DOHH2 (cell line): Measurements from ENCODE around the gene ANKRD33B.

Experiments used
- H3F3A ChIP-seq: fragments of 200-600 bp; sonication (generic), shearing (Covaris generic); 2 replicates; pipeline ENCODE4 v1.6.0; 2016; ENCODE audit warnings: antibody characterized with exemption, mild to moderate bottlenecking; ENCODE audit not compliant: control insufficient read depth, insufficient read depth
- H3K27ac ChIP-seq: fragments of 200-600 bp; sonication (generic); 2 replicates; pipeline ENCODE4 v1.5.1; 2014; ENCODE audit warnings: low read depth, mild to moderate bottlenecking, low read length, moderate library complexity
- H3K27me3 ChIP-seq: fragments of 200-600 bp; sonication (generic); 2 replicates; pipeline ENCODE4 v1.6.1; 2014; ENCODE audit warnings: mild to moderate bottlenecking, low read length, mixed read lengths; ENCODE audit not compliant: control insufficient read depth
- H3K36me3 ChIP-seq: fragments of 200-600 bp; sonication (generic); 2 replicates; pipeline ENCODE4 v1.6.1; 2014; ENCODE audit warnings: mild to moderate bottlenecking, low read length, moderate library complexity, mixed read lengths; ENCODE audit not compliant: control insufficient read depth
- H3K4me1 ChIP-seq: fragments of 200-600 bp; sonication (generic); 2 replicates; pipeline ENCODE4 v1.6.1; 2014; ENCODE audit warnings: mild to moderate bottlenecking, low read length, mixed read lengths; ENCODE audit not compliant: control insufficient read depth
- H3K4me2 ChIP-seq: fragments of 200-600 bp; sonication (generic); 2 replicates; pipeline ENCODE4 v1.6.0; 2014; ENCODE audit warnings: mild to moderate bottlenecking, low read length, moderate library complexity
- H3K4me3 ChIP-seq: fragments of 200-600 bp; sonication (generic); 2 replicates; pipeline ENCODE4 v1.5.1; 2014; ENCODE audit warnings: mild to moderate bottlenecking, low read length, mixed read lengths
- H3K79me2 ChIP-seq: fragments of 200-600 bp; sonication (generic); 2 replicates; pipeline ENCODE4 v1.6.1; 2014; ENCODE audit warnings: mild to moderate bottlenecking, low read length, mixed read lengths; ENCODE audit not compliant: control insufficient read depth
- H3K9me2 ChIP-seq: fragments of 200-600 bp; sonication (generic); replicated peaks from 2 replicates; pipeline ENCODE4 v1.6.1; 2014; ENCODE audit warnings: mild to moderate bottlenecking, low read length, mixed read lengths; ENCODE audit not compliant: control insufficient read depth
- H3K9me3 ChIP-seq: fragments of 200-600 bp; sonication (generic); 2 replicates; pipeline ENCODE4 v1.6.1; 2014; ENCODE audit warnings: antibody characterized with exemption, low read length, mixed read lengths; ENCODE audit not compliant: control insufficient read depth, insufficient read depth
- H4K20me1 ChIP-seq: fragments of 200-600 bp; sonication (generic); 2 replicates; pipeline ENCODE4 v1.6.0; 2014; ENCODE audit warnings: low read depth, mild to moderate bottlenecking, antibody characterized with exemption, low read length, moderate library complexity; ENCODE audit not compliant: control insufficient read depth, insufficient read depth
- EZH2phosphoT487 ChIP-seq: fragments of 200-600 bp; sonication (generic); IDR thresholded peaks from 2 replicates; pipeline ENCODE4 v1.6.1; 2017; ENCODE audit warnings: borderline replicate concordance, mild to moderate bottlenecking, antibody characterized with exemption, low read length, moderate library complexity, mixed read lengths
- TF ChIP-seq, protein P1 (sequence below): fragments of 200-600 bp; sonication (generic); IDR thresholded peaks from one replicate; pipeline ENCODE4 v1.5.1; 2014; ENCODE audit warnings: antibody characterized with exemption, mild to moderate bottlenecking, low read depth, low read length; ENCODE audit not compliant: poor library complexity, severe bottlenecking

Gene ANKRD33B

DNA sequence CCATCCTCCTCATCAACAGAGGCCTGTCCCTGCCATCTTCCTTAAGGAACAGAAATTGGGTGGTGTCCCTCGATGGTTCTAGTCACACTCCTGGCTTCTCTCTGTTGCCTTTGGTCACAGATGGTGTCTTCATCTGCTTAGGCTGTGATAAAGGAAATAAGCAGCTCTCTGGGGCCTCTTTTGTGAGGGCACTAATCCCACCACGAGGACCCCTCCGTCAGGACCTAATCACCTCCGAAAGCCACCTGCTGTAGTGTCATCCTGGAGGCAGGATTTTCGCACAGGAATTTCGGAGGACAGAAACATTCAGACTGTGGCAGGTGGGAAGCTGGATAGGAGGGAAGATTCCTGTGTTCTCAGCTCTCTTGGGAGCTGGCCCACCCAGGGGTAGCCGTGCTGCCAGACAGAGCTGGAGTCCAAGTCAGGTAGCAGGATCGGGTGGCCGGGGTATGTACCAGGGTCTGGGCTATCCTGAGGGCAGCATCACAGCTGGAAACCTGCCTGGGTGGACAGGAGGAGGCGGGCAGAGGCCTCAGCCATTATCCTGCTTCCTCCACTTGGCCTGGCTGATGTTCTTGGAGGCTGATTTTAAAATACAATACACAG lies 59.5 kb downstream of the ANKRD33B start:
- H3K79me2 ChIP-seq: no peaks in the 10 kb centered on the region
- TF ChIP-seq, protein P1, sequence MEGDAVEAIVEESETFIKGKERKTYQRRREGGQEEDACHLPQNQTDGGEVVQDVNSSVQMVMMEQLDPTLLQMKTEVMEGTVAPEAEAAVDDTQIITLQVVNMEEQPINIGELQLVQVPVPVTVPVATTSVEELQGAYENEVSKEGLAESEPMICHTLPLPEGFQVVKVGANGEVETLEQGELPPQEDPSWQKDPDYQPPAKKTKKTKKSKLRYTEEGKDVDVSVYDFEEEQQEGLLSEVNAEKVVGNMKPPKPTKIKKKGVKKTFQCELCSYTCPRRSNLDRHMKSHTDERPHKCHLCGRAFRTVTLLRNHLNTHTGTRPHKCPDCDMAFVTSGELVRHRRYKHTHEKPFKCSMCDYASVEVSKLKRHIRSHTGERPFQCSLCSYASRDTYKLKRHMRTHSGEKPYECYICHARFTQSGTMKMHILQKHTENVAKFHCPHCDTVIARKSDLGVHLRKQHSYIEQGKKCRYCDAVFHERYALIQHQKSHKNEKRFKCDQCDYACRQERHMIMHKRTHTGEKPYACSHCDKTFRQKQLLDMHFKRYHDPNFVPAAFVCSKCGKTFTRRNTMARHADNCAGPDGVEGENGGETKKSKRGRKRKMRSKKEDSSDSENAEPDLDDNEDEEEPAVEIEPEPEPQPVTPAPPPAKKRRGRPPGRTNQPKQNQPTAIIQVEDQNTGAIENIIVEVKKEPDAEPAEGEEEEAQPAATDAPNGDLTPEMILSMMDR: no peak
- TF ChIP-seq EZH2phosphoT487: no peak

DNA sequence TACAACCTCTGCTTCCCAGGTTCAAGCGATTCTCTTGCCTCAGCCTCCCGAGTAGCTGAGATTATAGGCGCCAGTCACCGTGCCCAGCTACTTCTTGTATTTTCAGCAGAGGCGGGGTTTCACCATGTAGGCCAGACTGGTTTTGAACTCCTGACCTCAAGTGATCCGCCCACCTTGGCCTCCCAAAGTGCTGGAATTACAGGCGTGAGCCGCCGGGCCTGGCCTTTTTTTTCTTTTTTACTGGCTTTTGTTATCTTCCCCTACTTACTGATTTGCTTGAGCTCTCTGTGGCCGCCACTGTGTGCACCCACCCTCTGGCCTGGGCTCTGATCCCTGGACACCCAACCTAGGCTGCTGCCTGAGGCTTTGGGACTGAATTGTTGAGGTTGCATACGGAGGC lies 60.3 kb downstream of the ANKRD33B start:
- peaks cover 35% of the 10 kb centered on the region for H3K4me1 ChIP-seq
- H3K27me3 ChIP-seq: peaks cover 2% of the 10 kb centered on the region; the same call in 1 of the 2 replicates
- H3K9me2 ChIP-seq: no peaks in the 10 kb centered on the region
- H3K79me2 ChIP-seq: no peaks in the 10 kb centered on the region
- H4K20me1 ChIP-seq: no peaks in the 10 kb centered on the region
- H3K36me3 ChIP-seq: no peaks in the 10 kb centered on the region
- H3K9me3 ChIP-seq: no peaks in the 10 kb centered on the region
- no peak overlapping the region for H3K4me2 ChIP-seq
- no peaks in the 10 kb centered on the region for H3F3A ChIP-seq
- no peak overlapping the region for H3K4me3 ChIP-seq
- TF ChIP-seq, protein P1: no peak
- H3K27ac ChIP-seq: no peak overlapping the region

More for the DNA sequence above, 59.5 kb downstream of the ANKRD33B start:
- Histone ChIP-seq H3K9me2 (no peaks in the 10 kb centered on the region), H3K36me3 (no peaks in the 10 kb centered on the region), H3K4me3 (no peak overlapping the region), H3K27ac (no peak overlapping the region), H3K27me3 (no peaks in the 10 kb centered on the region), H3F3A (no peaks in the 10 kb centered on the region), H3K4me2 (no peak overlapping the region), H3K9me3 (no peaks in the 10 kb centered on the region), H3K4me1 (peaks cover 35% of the 10 kb centered on the region), H4K20me1 (no peaks in the 10 kb centered on the region)

DNA sequence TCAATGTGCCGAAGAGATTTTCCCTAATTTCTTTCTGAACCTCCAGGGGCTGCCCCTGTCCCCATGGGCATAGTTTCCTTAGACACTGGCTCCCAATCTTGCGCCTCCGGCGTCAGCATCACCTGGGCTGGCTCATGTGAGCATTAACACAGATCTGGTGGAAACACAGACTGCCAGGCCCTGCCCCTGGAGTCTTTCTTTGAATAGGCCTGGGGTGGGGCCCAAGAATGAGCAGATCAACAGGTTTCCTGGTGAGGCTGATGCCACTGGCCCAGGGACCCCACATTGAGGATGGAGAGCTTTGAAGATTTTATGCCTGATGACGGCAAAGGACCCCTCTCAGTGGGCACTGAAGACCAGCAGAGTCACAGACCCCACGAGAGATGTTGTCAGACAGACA lies 60.8 kb downstream of the ANKRD33B start:
- H3F3A ChIP-seq: no peaks in the 10 kb centered on the region
- peaks cover 35% of the 10 kb centered on the region for H3K4me1 ChIP-seq
- no peaks in the 10 kb centered on the region for H3K9me2 ChIP-seq
- H3K27ac ChIP-seq: no peak overlapping the region
- no peaks in the 10 kb centered on the region for H4K20me1 ChIP-seq
- peaks cover 5% of the 10 kb centered on the region; the same call in 1 of the 2 replicates for H3K27me3 ChIP-seq
- no peaks in the 10 kb centered on the region for H3K79me2 ChIP-seq
- no peak for TF ChIP-seq EZH2phosphoT487
- TF ChIP-seq, protein P1: no peak
- no peak overlapping the region for H3K4me2 ChIP-seq
- H3K36me3 ChIP-seq: no peaks in the 10 kb centered on the region
- no peaks in the 10 kb centered on the region for H3K9me3 ChIP-seq
- H3K4me3 ChIP-seq: no peak overlapping the region
